K562 (cell line): ENCODE results near the gene ATP5ME. TPM values are rescaled to one million over a fixed set of nuclear protein-coding genes. Genes with fewer than 3 reads are reported as not detected.
A peak's percentile ranks its signal among the peaks of the same experiment; 100 is the strongest.

Source experiments
- ATF1 ChIP-seq, 2 experiments: fragments of 450-650 bp in 1 of 2; IDR thresholded peaks; 2 replicates each; pipeline ENCODE4 v1.6.1; 2016; ENCODE audit warnings: missing compliant biosample characterization in 1 of 2, missing genetic modification characterization in 1 of 2
- ATF6 ChIP-seq: sonication (generic); formaldehyde crosslinking; IDR thresholded peaks from 2 replicates; pipeline ENCODE4 v1.4.0; 2020; ENCODE audit warnings: mild to moderate bottlenecking, missing genetic modification reagents
- DACH1 ChIP-seq: fragments of 450-650 bp; IDR thresholded peaks from 2 replicates; pipeline ENCODE4 v1.6.1; 2018; ENCODE audit not compliant: partially characterized antibody
- E2F6 ChIP-seq, 2 experiments: IDR thresholded peaks; 2 replicates each; pipeline ENCODE4 v1.6.1; 2011; ENCODE audit warnings: borderline replicate concordance in 1 of 2, control low read depth in 1 of 2, low read depth in 1 of 2, low read length in 1 of 2, mild to moderate bottlenecking in 1 of 2, mixed read lengths in 1 of 2, moderate library complexity in 1 of 2; ENCODE audit not compliant: insufficient read depth in 1 of 2, insufficient read length in 1 of 2, poor library complexity in 1 of 2, severe bottlenecking in 1 of 2; ENCODE audit errors: extremely low read depth in 1 of 2
- HDAC2 ChIP-seq: fragments of 450-650 bp; IDR thresholded peaks from 2 replicates; pipeline ENCODE4 v1.6.1; 2016; ENCODE audit warnings: mild to moderate bottlenecking
- KLF13 ChIP-seq: fragments of 450-650 bp; IDR thresholded peaks from 2 replicates; pipeline ENCODE4 v1.6.1; 2016; ENCODE audit warnings: missing genetic modification characterization, low read depth, mild to moderate bottlenecking, missing compliant biosample characterization, moderate library complexity, borderline replicate concordance
- MAX ChIP-seq: sonication (generic); formaldehyde crosslinking; IDR thresholded peaks from 2 replicates; pipeline ENCODE4 v1.9.0; 2022; ENCODE audit warnings: mild to moderate bottlenecking, missing genetic modification reagents
- MXI1 ChIP-seq: IDR thresholded peaks from 2 replicates; pipeline ENCODE4 v1.6.1; 2011; ENCODE audit warnings: low read depth, mild to moderate bottlenecking, improper control_type of control experiment, low read length
- NCOA1 ChIP-seq: fragments of 450-650 bp; IDR thresholded peaks from 2 replicates; pipeline ENCODE4 v1.6.1; 2016; ENCODE audit warnings: low read depth
- NR2C2 ChIP-seq, 2 experiments: fragments of 200-800 bp in 1 of 2; sonication (Bioruptor generic) in 1 of 2; sonication (generic) in 1 of 2; formaldehyde crosslinking in 1 of 2; IDR thresholded peaks; 2 replicates each; pipeline versions ENCODE4 v1.6.1 to v1.8.0; 2016 to 2022; ENCODE audit warnings: mild to moderate bottlenecking in 1 of 2, missing compliant biosample characterization in 1 of 2, missing genetic modification characterization in 1 of 2, missing genetic modification reagents in 1 of 2
- POLR2A ChIP-seq: fragments of 450-650 bp; conservative IDR thresholded peaks from 2 replicates; pipeline ENCODE4 v1.6.1; 2016
- POLR2G ChIP-seq: fragments of 200-400 bp; formaldehyde crosslinking; IDR thresholded peaks from 2 replicates; pipeline ENCODE4 v1.6.1; 2017; ENCODE audit warnings: low read depth, mild to moderate bottlenecking, antibody characterized with exemption, low read length, moderate library complexity
- POU5F1 ChIP-seq: fragments of 150-350 bp; IDR thresholded peaks from 2 replicates; pipeline ENCODE4 v1.6.1; 2014; ENCODE audit warnings: borderline replicate concordance, low read length, low read depth, mild to moderate bottlenecking; ENCODE audit not compliant: partially characterized antibody
- RBFOX2 ChIP-seq: fragments of 200-400 bp; formaldehyde crosslinking; IDR thresholded peaks from 2 replicates; pipeline ENCODE4 v1.6.1; 2017; ENCODE audit warnings: low read depth, mild to moderate bottlenecking, low read length, moderate library complexity
- SAP30 ChIP-seq: fragments of 200-600 bp; sonication (generic); IDR thresholded peaks from 2 replicates; pipeline ENCODE4 v1.6.1; 2012; ENCODE audit warnings: borderline replicate concordance, low read depth, mild to moderate bottlenecking, moderate library complexity, low read length, control low read depth, inconsistent platforms; ENCODE audit not compliant: insufficient read depth, poor library complexity, severe bottlenecking
- SIN3A ChIP-seq, 2 experiments: fragments of 150-350 bp in 1 of 2; IDR thresholded peaks; 2 replicates each; pipeline ENCODE4 v1.6.1; 2011 to 2016; ENCODE audit warnings: borderline replicate concordance in 2 of 2, low read depth in 2 of 2, low read length in 2 of 2, mild to moderate bottlenecking in 2 of 2, moderate library complexity in 2 of 2; ENCODE audit not compliant: control insufficient read depth in 1 of 2
- TRIM28 ChIP-seq: fragments of 450-650 bp; IDR thresholded peaks from 2 replicates; pipeline ENCODE4 v1.6.1; 2017
- YY1 ChIP-seq, 3 experiments: IDR thresholded peaks; 2 replicates each; pipeline ENCODE4 v1.6.1; 2011; ENCODE audit warnings: low read length in 2 of 3, mild to moderate bottlenecking in 2 of 3, moderate library complexity in 2 of 3, borderline replicate concordance in 1 of 3, control low read depth in 1 of 3, low read depth in 1 of 3; ENCODE audit not compliant: insufficient read depth in 3 of 3, insufficient replicate concordance in 2 of 3, control insufficient read depth in 1 of 3, insufficient read length in 1 of 3; ENCODE audit errors: extremely low read depth in 1 of 3
- ZBTB7A ChIP-seq: IDR thresholded peaks from 2 replicates; pipeline ENCODE4 v1.6.1; 2011; ENCODE audit warnings: low read depth, mild to moderate bottlenecking, low read length, moderate library complexity, borderline replicate concordance; ENCODE audit not compliant: control insufficient read depth
- ZBTB8A ChIP-seq: fragments of 450-650 bp; IDR thresholded peaks from 2 replicates; pipeline ENCODE4 v1.6.1; 2018; ENCODE audit warnings: mild to moderate bottlenecking, moderate library complexity; ENCODE audit not compliant: partially characterized antibody
- polyA plus RNA-seq, 8 experiments: library from polyadenylated mRNA; depleted of rRNA in 4 of 8; stranded (reverse) in 5 of 8; unstranded in 3 of 8; fragments of >200 nt; fragmentation: Nextera tagmentation in 2 of 8; fragmentation: Illumina TruSeq in 1 of 8; extraction: Ambion mirVana in 2 of 8; extraction: Trizol in 1 of 8; gene quantifications; 2 replicates each; pipeline versions ENCODE4 v1.2.1 to v1.2.3, GENCODE V29; 2011 to 2014; ENCODE audit warnings: inconsistent platforms in 1 of 8, missing spikeins in 1 of 8
- total RNA-seq, 7 experiments: library from RNA; depleted of rRNA in 6 of 7; stranded (reverse); fragments of >200 nt in 6 of 7; fragmentation: Illumina TruSeq in 2 of 7; extraction: Trizol in 2 of 7; gene quantifications; 2 replicates each; pipeline versions ENCODE4 v1.2.1 to v1.2.3, GENCODE V29; 2011 to 2021; ENCODE audit warnings: low replicate concordance in 1 of 7
- TF ChIP-seq, protein P1 (sequence below): sonication (generic); formaldehyde crosslinking; IDR thresholded peaks from 2 replicates; pipeline ENCODE4 v1.9.0; 2022; ENCODE audit warnings: mild to moderate bottlenecking, missing genetic modification reagents

The ATP5ME gene
- total and polyA plus RNA-seq, 9 of the 15 experiments (the other 6 are each of a cell fraction or from before 2014, with no cell fraction given) = 509 to 2,480 (median 887) TPM

DNA sequence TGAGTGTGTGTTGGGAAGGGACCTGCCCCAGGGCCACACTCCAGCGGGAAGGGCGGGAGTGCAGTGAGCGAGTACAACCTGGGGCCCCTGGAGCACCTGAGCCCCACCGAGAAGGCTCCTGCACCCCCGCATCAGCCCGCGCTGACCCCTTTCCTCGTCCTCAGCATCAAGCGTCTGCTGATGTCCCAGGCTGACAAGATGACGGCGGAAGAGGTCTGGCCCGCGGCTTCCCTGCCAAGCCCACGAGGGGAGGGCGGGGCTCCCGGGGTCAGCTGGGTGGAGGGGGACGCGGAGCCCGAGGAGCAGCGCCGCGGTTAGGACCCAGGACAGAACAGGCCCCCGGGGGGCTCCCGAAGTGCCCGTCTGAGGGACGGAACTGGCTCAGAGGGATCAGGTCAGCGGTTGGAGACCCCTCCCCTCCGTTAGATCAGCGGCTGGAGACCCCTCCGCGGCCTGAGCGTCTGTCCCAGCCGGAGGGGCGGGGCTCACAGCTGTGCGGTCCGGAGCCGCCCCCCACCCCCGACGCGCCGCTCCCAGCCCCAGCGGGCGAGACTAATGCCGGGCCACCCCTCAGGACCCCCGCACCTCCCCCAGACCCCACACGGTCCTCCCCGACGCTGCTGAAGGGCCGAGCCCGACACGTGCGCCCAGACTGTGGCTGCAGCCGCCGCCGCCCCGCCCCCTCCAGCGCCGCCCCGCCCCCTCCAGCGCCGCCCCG is 7.0 kb upstream of the ATP5ME start (continued):
- TF ChIP-seq MAX (peak; percentile 61; the same call in 1 of the 2 replicates), POU5F1 (no peak), HDAC2 (peak; percentile 43; the same call in 1 of the 2 replicates), YY1 (IDR thresholded peaks at IDR 0.05; ENCODE audit: borderline replicate concordance in 1 of 3, control insufficient read depth in 1 of 3, extremely low read depth in 1 of 3, insufficient read depth in 3 of 3, insufficient read length in 1 of 3, insufficient replicate concordance in 2 of 3, low read depth in 1 of 3, low read length in 2 of 3) (peak in 1 of 3 experiments; percentile 69), TRIM28 (no peak), NCOA1 (no peak), SAP30 (peak; percentile 74), ZBTB7A (peak; percentile 94), NR2C2 (CRISPR knock-in tag; IDR thresholded peaks at IDR 0.05) (no peak), NR2C2 (tag; IDR thresholded peaks at IDR 0.05) (peak; percentile 85), POLR2G (peak; percentile 72), ATF6 (CRISPR knock-in tag) (peak; percentile 36; the same call in 1 of the 2 replicates), SIN3A (IDR thresholded peaks at IDR 0.05; ENCODE audit: borderline replicate concordance in 2 of 2, control insufficient read depth in 1 of 2, low read depth in 2 of 2, low read length in 2 of 2) (peak; percentile 73 to 84; a peak in 2 of 4 replicates), E2F6 (IDR thresholded peaks at IDR 0.05; ENCODE audit: borderline replicate concordance in 1 of 2, extremely low read depth in 1 of 2, insufficient read depth in 1 of 2, insufficient read length in 1 of 2, low read depth in 1 of 2, low read length in 1 of 2, poor library complexity in 1 of 2, severe bottlenecking in 1 of 2) (peak in 1 of 2 experiments; percentile 77), KLF13 (tag) (peak; percentile 62; the same call in 1 of the 2 replicates), ATF1 (CRISPR knock-in tag; IDR thresholded peaks at IDR 0.05) (no peak), ATF1 (tag; IDR thresholded peaks at IDR 0.05) (peak; percentile 27; the same call in 1 of the 2 replicates), DACH1 (peak; percentile 67), MXI1 (peak; percentile 67; the same call in 1 of the 2 replicates), POLR2A (peak; percentile 59), RBFOX2 (peak; percentile 65), ZBTB8A (no peak)
- TF ChIP-seq, protein P1, sequence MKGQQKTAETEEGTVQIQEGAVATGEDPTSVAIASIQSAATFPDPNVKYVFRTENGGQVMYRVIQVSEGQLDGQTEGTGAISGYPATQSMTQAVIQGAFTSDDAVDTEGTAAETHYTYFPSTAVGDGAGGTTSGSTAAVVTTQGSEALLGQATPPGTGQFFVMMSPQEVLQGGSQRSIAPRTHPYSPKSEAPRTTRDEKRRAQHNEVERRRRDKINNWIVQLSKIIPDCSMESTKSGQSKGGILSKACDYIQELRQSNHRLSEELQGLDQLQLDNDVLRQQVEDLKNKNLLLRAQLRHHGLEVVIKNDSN = peak; percentile 57
